DMS53 treated with DMSO at 0.1 percent for 48 hours (cell line): Measurements from ENCODE around the gene GFRA1.

Experiments used
- DNase-seq: peaks from one replicate; lab custom pipeline; 2025; ENCODE audit not compliant: unreplicated experiment; lab: John Stamatoyannopoulos, UW

GFRA1 gene

GRCh38 chr10:116108095-116108494, 164.9 kb downstream of the GFRA1 start:
- DNase-seq = no peak

- DNase-seq = no peak
Measured at GRCh38 chr10:116106611-116107010, 166.4 kb downstream of the GFRA1 start.

GRCh38 chr10:116105264-116105663, 167.7 kb downstream of the GFRA1 start:
- no peak for DNase-seq

DNA sequence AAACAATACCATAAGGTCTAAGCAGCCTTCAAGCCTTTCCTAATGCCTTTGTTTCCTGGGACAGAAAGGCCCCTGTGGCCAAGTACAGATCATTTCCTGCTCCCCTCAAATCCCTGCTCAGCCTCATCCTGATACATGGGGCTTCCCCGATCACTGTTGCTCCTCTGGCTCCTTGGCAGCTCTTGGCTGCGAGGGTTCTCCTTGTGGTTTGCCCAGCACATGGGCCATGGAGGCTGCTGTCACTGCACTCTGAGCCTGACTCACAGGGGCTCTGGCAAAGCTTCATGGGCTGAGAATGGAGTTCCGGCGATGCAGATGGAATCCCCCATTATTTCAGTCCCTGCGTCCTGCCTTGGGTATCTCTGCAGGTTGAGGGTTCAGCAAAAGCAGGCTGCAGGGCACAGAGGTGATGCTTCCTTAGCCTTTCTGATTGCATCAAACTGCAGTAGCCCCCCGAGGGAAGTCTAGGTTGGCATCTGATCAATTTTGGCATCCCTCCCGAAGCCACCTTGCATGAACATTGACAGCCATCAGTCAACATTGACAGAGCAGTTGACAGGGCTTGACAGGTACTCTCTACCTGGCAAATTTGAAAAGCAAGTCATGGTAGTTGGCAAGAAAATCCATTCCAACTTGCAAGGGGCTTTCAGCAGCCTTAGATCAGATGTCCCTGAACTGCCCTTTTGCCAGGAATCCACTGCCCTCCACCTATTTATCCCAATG, 168.6 kb downstream of the GFRA1 start:
- no peak for DNase-seq

GRCh38 chr10:116103668-116104067, 169.3 kb downstream of the GFRA1 start:
- DNase-seq = no peak

GRCh38 chr10:116101616-116102315, 171.2 kb downstream of the GFRA1 start:
- DNase-seq = no peak

GRCh38 chr10:116100984-116101383, 172.0 kb downstream of the GFRA1 start:
- no peak for DNase-seq

- no peak for DNase-seq
Measured at GRCh38 chr10:116099023-116099420, 174.0 kb downstream of the GFRA1 start.

- no peak for DNase-seq
Measured at GRCh38 chr10:116098411-116099022, 174.5 kb downstream of the GFRA1 start.

DNA sequence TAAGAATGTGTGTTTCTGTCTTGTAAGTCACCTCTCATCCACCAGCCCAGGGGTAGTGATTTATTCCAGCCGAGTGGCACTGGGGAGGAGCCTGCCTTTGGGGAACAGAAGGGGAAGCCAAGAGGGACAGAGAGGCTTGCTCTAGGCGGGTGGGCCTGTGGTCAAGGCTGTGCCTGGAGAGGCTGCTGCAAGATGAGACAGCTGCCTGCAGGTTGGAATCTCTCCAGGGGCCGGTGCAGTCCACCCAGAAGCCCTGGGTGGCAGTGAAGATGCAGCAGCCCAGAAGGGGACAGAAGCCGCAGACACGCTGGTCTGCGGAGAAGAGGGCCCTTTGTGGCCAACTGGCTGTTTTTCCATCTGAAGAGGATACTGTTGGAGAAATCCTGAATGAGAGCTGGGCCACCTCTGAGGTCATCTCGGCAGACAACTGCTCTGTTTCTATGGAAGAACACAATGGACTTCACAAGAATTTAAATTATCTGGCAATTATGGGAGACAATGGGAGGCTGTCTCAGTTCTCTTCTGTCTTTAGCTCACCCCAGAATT, 175.7 kb downstream of the GFRA1 start:
- DNase-seq = no peak

- no peak for DNase-seq
Measured at GRCh38 chr10:116096526-116096925, 176.5 kb downstream of the GFRA1 start.

GRCh38 chr10:116094356-116094755, 178.7 kb downstream of the GFRA1 start:
- DNase-seq = no peak

DNA sequence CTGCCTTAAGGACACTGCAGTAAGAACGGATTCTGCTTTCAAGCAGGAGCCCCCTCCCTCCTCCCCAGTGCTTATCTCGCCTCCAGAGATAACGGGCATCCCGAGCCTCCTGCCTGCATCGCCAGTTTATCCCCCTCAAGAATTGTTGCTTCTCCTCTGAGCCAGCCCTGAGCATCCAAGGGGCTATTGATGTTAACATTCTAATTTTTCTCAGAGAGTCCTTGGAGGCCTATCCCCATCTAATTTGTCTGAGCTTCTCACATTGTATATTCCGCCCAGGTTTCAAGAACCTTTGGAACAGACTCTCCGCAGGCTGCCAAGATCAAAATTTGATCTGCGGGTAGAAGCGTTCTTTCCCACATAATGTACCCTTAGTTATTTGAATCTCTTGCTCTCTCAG, 180.0 kb downstream of the GFRA1 start:
- DNase-seq = no peak

- DNase-seq = no peak
Measured at GRCh38 chr10:116088985-116089384, 184.0 kb downstream of the GFRA1 start.

GRCh38 chr10:116085323-116085722, 187.7 kb downstream of the GFRA1 start:
- no peak for DNase-seq

DNA sequence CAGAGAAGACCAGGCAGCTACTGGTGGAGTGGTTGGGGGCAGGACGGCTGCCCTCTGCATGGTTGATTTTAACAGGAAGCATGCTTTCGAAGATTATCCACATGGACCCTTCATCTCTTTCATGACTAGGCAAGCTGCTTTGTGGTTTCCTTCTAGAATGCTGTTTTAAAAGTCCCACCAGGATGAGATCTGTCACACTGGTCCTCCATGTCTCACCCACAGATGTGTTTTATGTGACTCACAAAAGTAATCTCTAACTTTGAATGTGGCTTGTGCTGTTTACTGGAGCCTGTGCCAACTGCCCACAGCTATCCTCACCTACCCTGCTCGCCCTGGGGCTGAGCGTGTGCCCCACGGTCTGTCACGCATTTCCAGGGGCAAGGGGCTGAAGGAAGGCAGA, 188.8 kb downstream of the GFRA1 start:
- DNase-seq = no peak

GRCh38 chr10:116083226-116083762, 189.7 kb downstream of the GFRA1 start:
- DNase-seq = no peak

DNA sequence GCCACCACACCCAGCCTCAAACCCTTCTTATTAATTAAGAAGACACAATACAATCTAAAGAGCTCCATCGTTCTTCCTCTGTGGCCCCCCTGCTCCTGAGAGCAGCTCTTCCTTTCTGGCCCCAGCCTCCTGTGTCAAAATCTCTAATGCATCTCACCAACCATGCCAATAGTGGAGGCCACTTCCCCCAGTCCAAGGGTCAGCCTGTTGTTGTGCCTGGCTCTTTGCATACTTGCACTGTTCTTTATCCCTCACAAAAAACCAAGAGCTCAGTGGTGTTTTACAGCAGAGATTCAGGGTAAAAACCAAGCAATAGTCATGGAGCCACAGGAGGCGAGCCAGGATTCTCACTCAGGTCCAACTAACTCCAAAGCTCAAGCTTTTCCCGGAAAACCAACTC, 190.2 kb downstream of the GFRA1 start:
- DNase-seq = no peak

DNA sequence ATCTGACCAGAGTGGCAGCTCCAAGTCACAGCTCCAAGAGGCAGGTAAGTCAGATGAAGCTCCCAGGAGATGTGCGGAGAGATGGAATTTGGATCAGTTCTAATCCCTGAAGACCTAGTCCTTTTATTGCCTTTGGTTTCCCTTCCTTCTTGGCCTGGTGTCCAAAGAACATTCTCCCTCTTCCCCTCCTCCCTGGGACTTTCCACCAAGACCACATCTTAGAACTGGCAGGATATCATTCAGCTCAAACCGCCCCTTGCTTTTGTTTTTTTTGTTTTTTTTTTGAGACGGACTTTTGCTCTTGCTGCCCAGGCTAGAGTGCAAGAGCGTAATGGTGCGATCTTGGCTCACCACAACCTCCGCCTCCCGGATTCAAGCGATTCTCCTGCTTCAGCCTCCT, 190.8 kb downstream of the GFRA1 start:
- no peak for DNase-seq

- no peak for DNase-seq
Measured at GRCh38 chr10:116080553-116080952, 192.5 kb downstream of the GFRA1 start.

GRCh38 chr10:116079355-116079754, 193.7 kb downstream of the GFRA1 start:
- no peak for DNase-seq

- no peak for DNase-seq
Measured at GRCh38 chr10:116076621-116077020, 196.4 kb downstream of the GFRA1 start.
